Activated naive CD4-positive, alpha-beta T cell treated with anti-CD3 and anti-CD28 coated beads, Interleukin-2, amount 10 ng/mL, durations not matched to agents 7 days and 5 days (primary cell): ENCODE measurements around the gene C6orf136.
A peak's percentile ranks its signal among the peaks of the same experiment; 100 is the strongest.

Experiments used
- CTCF ChIA-PET: fragments of 350-600 bp; sonication (Branson Sonifier 250); formaldehyde crosslinking; loops from one replicate; lab custom pipeline; 2021; ENCODE audit warnings: antibody characterized with exemption; lab: Charles Lee
- DNase-seq: peaks from one replicate; pipeline ENCODE4 v3.0.0-alpha.2; 2020
- H3K27ac Mint-ChIP-seq: one replicate; pipeline ENCODE4 v1.8.0; 2021; ENCODE audit warnings: mild to moderate bottlenecking, moderate library complexity, mixed read lengths
- H3K27me3 Mint-ChIP-seq: one replicate; pipeline ENCODE4 v1.8.0; 2021; ENCODE audit warnings: mild to moderate bottlenecking, mixed read lengths
- H3K36me3 Mint-ChIP-seq: one replicate; pipeline ENCODE4 v1.8.0; 2021; ENCODE audit warnings: mixed read lengths
- H3K4me1 Mint-ChIP-seq: one replicate; pipeline ENCODE4 v1.8.0; 2021; ENCODE audit warnings: mixed read lengths
- H3K4me3 Mint-ChIP-seq: one replicate; pipeline ENCODE4 v1.8.0; 2021; ENCODE audit warnings: mild to moderate bottlenecking, moderate library complexity, mixed read lengths
- H3K9me3 Mint-ChIP-seq: one replicate; pipeline ENCODE4 v1.8.0; 2021; ENCODE audit warnings: mixed read lengths

The C6orf136 gene

GRCh38 chr6:30683183-30683979 lies 36.4 kb downstream of the C6orf136 start:
- Mint-ChIP-seq H3K27me3 (no peaks in the 10 kb centered on the region), H3K4me1 (peaks cover 31% of the 10 kb centered on the region), H3K4me3 (peak overlapping the region; percentile 99), H3K27ac (peak overlapping the region; percentile 98), H3K9me3 (no peaks in the 10 kb centered on the region), H3K36me3 (peaks cover 79% of the 10 kb centered on the region)
- CTCF ChIA-PET = interaction anchor here (0.9 to 13.1 kb wide), 3 partner anchors 29 to 64 kb away, joined by 3 to 285 read pairs (median 4); partner anchors contain the start of genes MDC1 and TUBB
- DNase-seq = peak; percentile 29

- Mint-ChIP-seq H3K4me1 (peaks cover 33% of the 10 kb centered on the region), H3K4me3 (peak overlapping the region; percentile 99), H3K27me3 (no peaks in the 10 kb centered on the region), H3K27ac (peak overlapping the region; percentile 98), H3K9me3 (no peaks in the 10 kb centered on the region), H3K36me3 (peaks cover 79% of the 10 kb centered on the region)
- DNase-seq = no peak
- CTCF ChIA-PET = interaction anchor here (0.9 to 13.1 kb wide), 4 partner anchors 24 to 47 kb away, joined by 3 to 285 read pairs (median 6); partner anchors contain the start of genes MDC1 and TUBB
Observed at GRCh38 chr6:30683980-30684338, 37.0 kb downstream of the C6orf136 start.

DNA sequence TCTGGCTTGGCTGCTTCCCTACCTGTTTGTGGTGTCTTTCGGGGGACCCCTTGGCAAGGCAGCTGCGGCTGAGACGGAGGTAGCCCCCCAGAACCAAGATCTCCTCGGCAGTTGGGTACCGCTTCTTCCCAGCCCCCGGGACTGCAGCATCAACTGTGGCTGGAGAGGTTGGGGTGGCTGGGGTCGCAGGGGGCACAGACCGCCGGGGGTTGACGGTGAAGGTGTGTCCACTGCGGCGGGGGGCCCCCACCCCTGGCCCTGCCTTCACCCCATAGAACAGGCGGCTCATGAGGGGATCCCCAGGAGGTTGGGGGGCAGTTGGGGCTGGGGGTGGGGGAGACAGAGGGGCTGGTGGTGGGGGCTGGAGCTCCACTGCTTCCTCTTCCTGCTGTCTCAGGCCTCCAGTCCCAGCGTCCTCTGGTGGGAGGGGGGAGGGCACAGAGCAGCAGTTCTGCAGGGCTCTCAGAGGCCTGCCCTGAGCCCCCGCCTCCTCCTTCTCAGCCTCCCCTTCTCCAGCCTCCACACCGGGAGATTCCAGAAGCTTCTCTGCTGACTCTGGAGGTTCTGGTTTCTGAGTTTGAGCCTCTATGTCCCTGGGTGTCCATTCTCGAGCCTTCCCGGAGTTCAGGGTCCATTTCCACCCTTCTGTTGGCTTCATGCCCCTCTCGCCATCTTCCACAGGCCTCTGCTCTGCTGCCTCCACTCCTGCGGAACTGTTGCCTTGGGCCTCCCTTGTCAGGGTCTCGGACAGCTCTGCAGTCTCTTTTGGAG lies 37.6 kb downstream of the C6orf136 start:
- peaks cover 34% of the 10 kb centered on the region for H3K4me1 Mint-ChIP-seq
- H3K36me3 Mint-ChIP-seq = peaks cover 73% of the 10 kb centered on the region
- CTCF ChIA-PET = interaction anchor here (1.1 to 13.1 kb wide), 5 partner anchors 12 to 69 kb away, joined by 3 to 285 read pairs (median 6); partner anchors contain the start of genes DHX16, MDC1 and TUBB
- H3K4me3 Mint-ChIP-seq = peak overlapping the region; percentile 99
- DNase-seq = peak; percentile 79
- H3K27me3 Mint-ChIP-seq = no peaks in the 10 kb centered on the region
- H3K27ac Mint-ChIP-seq = peak overlapping the region; percentile 98
- no peaks in the 10 kb centered on the region for H3K9me3 Mint-ChIP-seq

- Mint-ChIP-seq H3K27me3 (no peaks in the 10 kb centered on the region), H3K4me1 (peaks cover 36% of the 10 kb centered on the region), H3K27ac (peak overlapping the region; percentile 90), H3K9me3 (no peaks in the 10 kb centered on the region), H3K4me3 (peak overlapping the region; percentile 99), H3K36me3 (peaks cover 67% of the 10 kb centered on the region)
- CTCF ChIA-PET = interaction anchor here (1.1 to 13.1 kb wide), 5 partner anchors 13 to 70 kb away, joined by 3 to 285 read pairs (median 6); partner anchors contain the start of genes DHX16, MDC1 and TUBB
- DNase-seq = peak; percentile 50
Observed at GRCh38 chr6:30685157-30686008, 38.5 kb downstream of the C6orf136 start.

GRCh38 chr6:30686009-30686907 lies 39.3 kb downstream of the C6orf136 start, which contains the start of gene PPP1R18:
Gene PPP1R18 (minus strand): TSS chr6:30686645. CDS start chr6:30686018, 627 bp downstream.
- Mint-ChIP-seq H3K27me3 (no peaks in the 10 kb centered on the region), H3K4me3 (peak within 1 kb of the TSS; percentile 99), H3K27ac (peak within 1 kb of the TSS; percentile 90), H3K9me3 (no peaks in the 10 kb centered on the region), H3K36me3 (peaks cover 59% of the 10 kb centered on the region), H3K4me1 (peaks cover 37% of the 10 kb centered on the region)
- peak; percentile 91 for DNase-seq
- CTCF ChIA-PET = interaction anchor here (1.8 to 13.1 kb wide), 3 partner anchors 35 to 71 kb away, joined by 6 to 285 read pairs (median 8); partner anchors contain the start of genes MDC1 and TUBB

DNA sequence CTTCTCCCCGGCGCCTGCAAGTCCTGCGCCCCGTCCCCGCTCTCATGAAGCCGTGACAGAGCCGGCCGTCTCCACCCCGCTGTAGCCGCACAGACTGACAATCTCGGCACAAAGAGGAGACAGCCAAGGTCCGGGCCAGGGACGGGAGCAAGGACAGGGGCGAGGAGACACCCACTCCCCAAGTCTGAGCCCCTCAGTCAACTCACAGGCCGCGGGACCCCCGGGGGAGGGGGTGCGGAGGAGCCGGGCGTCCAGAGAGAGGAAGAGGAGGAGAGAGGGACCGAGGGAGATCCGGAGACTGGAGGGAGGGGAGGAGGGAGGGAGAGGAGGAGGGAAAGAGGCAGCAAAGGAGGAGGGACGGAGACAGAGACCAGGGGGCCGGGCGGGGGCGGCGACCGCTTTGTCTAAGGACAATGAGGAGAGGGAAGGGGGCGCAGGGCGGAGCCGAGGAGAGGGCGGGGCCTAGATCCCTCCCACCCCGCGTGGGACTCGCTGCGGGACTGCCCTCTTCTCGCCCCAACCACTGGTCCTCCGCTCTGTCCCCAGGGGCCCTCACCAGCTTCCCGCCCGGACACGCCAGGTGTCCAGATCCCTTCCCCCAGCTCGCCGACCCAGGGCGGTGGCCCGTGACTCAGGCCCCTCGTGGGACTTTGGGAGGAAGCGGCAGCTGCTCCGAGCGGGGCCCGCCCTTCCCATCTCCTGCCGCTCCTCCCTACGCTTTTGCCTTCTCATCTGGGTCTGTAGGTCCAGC lies 40.1 kb downstream of the C6orf136 start:
- peak overlapping the region; percentile 90 for H3K27ac Mint-ChIP-seq
- peaks cover 43% of the 10 kb centered on the region for H3K4me1 Mint-ChIP-seq
- peak; percentile 93 for DNase-seq
- H3K9me3 Mint-ChIP-seq = no peaks in the 10 kb centered on the region
- CTCF ChIA-PET = interaction anchor here (0.9 to 2.8 kb wide), 3 partner anchors 8 to 33 kb away, joined by 4 to 11 read pairs (median 8); partner anchors contain the start of gene TUBB
- H3K27me3 Mint-ChIP-seq = no peaks in the 10 kb centered on the region
- H3K36me3 Mint-ChIP-seq = peaks cover 51% of the 10 kb centered on the region
- H3K4me3 Mint-ChIP-seq = peak overlapping the region; percentile 99

DNA sequence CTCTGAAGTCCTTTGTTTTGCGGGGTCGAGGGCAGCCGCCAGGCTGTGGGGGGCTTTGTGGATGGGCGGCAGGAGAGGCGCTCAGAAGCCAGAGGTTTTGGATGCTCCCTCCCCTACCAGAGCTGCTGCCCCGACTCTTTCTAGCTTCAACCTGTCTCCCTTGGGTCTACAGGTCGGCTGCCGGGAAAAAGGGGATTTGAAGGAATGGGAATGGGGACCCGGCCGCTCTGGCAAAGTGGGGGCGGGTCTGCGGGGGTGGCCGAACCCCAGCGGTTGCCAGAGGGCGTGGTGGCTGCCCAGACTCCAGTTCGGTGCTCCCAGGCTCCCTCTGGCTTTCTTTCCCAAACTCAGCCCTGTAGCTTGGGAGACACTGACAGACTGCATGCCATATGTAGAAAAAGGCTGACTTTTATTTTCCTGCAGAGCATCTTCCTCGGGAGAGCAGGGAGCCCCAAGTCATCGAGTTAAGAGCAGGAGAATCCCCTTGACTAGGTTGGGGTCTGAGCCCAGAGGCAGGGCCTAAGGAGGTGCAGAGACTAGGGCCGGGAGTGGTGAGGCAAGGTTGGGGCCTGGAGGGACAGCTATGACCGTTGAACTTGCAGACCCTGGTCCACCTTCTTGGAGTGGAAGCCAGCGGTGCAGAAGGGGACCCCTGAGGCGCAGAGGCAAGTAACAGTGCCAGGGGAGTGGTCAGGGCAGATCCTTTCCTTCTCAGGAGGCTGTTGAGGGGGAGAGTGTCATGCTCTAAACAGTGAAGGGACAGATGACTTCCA lies 40.9 kb downstream of the C6orf136 start:
- Mint-ChIP-seq H3K27ac (peak overlapping the region; percentile 90), H3K9me3 (no peaks in the 10 kb centered on the region), H3K4me1 (peaks cover 45% of the 10 kb centered on the region), H3K4me3 (peak overlapping the region; percentile 99), H3K27me3 (no peaks in the 10 kb centered on the region), H3K36me3 (peaks cover 45% of the 10 kb centered on the region)
- CTCF ChIA-PET = interaction anchor here (0.9 to 2.8 kb wide), 5 partner anchors 9 to 35 kb away, joined by 4 to 11 read pairs (median 8); partner anchors contain the start of genes DHX16 and TUBB
- DNase-seq = no peak

- Mint-ChIP-seq H3K4me3 (peak overlapping the region; percentile 99), H3K27me3 (no peaks in the 10 kb centered on the region), H3K9me3 (no peaks in the 10 kb centered on the region), H3K4me1 (peaks cover 45% of the 10 kb centered on the region), H3K27ac (peak overlapping the region; percentile 90), H3K36me3 (peaks cover 37% of the 10 kb centered on the region)
- CTCF ChIA-PET = interaction anchor here (0.6 to 2.8 kb wide), 6 partner anchors 8 to 38 kb away, joined by 3 to 11 read pairs (median 6); partner anchors contain the start of genes DHX16 and TUBB
- no peak for DNase-seq
Observed at GRCh38 chr6:30688569-30688968, 41.6 kb downstream of the C6orf136 start.

DNA sequence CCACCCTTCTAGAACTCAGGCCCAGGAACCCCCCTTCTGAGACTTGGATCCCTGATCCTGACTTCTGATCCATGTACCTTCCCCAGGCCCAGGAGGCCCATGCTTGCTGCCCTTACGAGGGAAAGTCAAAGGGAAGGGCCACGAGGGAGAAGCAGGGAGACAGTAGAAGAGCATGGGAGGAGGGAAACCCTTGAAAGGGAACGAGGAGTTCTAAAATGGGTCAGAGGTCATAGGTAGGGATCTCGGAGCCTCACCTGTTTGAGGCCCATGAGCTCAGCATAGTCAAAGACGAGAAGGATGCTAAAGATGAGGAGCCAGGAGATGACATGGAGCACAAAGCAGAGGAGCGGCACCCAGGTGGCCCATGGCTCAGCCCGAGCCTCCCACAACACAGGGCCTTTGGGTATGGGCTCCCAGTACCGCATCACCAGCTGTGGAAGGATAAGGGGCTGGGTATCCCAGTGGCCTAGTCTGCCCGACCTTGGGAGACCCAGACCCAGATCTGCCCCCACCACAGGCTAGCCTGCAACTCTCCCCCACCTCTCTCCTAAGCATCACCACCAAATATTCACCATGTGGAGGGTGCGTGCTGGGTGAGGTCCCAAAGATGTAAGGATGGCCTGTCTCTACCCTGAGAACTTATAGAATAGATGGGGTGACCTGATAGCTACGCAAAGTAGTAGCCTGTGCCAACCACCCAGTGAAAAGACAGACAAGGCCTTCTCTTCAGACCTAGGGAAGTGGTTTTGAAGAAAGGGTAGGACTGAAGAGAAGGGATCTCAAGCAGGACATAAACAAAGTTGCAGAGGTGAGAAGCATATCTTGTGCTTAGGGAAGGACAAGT lies 42.3 kb downstream of the C6orf136 start:
- CTCF ChIA-PET = interaction anchor here (0.6 to 2.8 kb wide), 7 partner anchors 8 to 42 kb away, joined by 3 to 11 read pairs (median 5); partner anchors contain the start of genes DHX16 and TUBB
- Mint-ChIP-seq H3K4me3 (peak overlapping the region; percentile 99), H3K27ac (peak overlapping the region; percentile 90), H3K9me3 (no peaks in the 10 kb centered on the region), H3K36me3 (peaks cover 31% of the 10 kb centered on the region), H3K27me3 (no peaks in the 10 kb centered on the region), H3K4me1 (peaks cover 45% of the 10 kb centered on the region)
- no peak for DNase-seq

GRCh38 chr6:30689985-30690384 lies 43.1 kb downstream of the C6orf136 start:
- H3K27ac Mint-ChIP-seq = peak overlapping the region; percentile 85
- H3K9me3 Mint-ChIP-seq = no peaks in the 10 kb centered on the region
- H3K27me3 Mint-ChIP-seq = no peaks in the 10 kb centered on the region
- CTCF ChIA-PET = interaction anchor here (1.0 to 1.9 kb wide), 3 partner anchors 11 to 41 kb away, joined by 4 to 8 read pairs (median 5); no protein-coding TSS in a partner anchor
- no peak for DNase-seq
- peaks cover 45% of the 10 kb centered on the region for H3K4me1 Mint-ChIP-seq
- peaks cover 26% of the 10 kb centered on the region for H3K36me3 Mint-ChIP-seq
- peak overlapping the region; percentile 99 for H3K4me3 Mint-ChIP-seq
